Islet precursor cell (in vitro differentiated cells): Measurements from ENCODE around the gene CALB2.

ENCODE experiments used
- DNase-seq: peaks from one replicate; pipeline ENCODE4 v3.0.0-alpha.2; 2018

CALB2 gene

GRCh38 chr16:71428883-71429282 is 70.4 kb downstream of the CALB2 start:
- no peak for DNase-seq

GRCh38 chr16:71429581-71429980 is 71.1 kb downstream of the CALB2 start:
- DNase-seq = no peak

GRCh38 chr16:71430744-71431143 is 72.2 kb downstream of the CALB2 start:
- no peak for DNase-seq

GRCh38 chr16:71431176-71431575 is 72.7 kb downstream of the CALB2 start:
- DNase-seq = no peak

- no peak for DNase-seq
These were observed 73.5 kb downstream of the CALB2 start for GRCh38 chr16:71431991-71432390.

- no peak for DNase-seq
These were observed 74.4 kb downstream of the CALB2 start for GRCh38 chr16:71432906-71433305.

- no peak for DNase-seq
These were observed 78.0 kb downstream of the CALB2 start for GRCh38 chr16:71436473-71436872.

GRCh38 chr16:71439523-71439922 is 81.0 kb downstream of the CALB2 start:
- DNase-seq = no peak
